Activated T-helper 2 cell treated with anti-CD3 and anti-CD28 coated beads, Interferon-gamma antibody, Interleukin-2, Interleukin-4, amounts not matched to agents 10 μg/mL and 5 μg/mL and 100 μg/mL, durations not matched to agents 14 hours and 24 hours and 36 hours (primary cell): Measurements from ENCODE around the gene FAM83G. TPM values are rescaled to one million over a fixed set of nuclear protein-coding genes. Genes with fewer than 3 reads are reported as not detected.

Experiments used
- total RNA-seq: library from RNA; stranded (reverse); gene quantifications from 2 replicates; pipeline ENCODE4 v1.2.3, GENCODE V29; 2022

FAM83G gene
- total RNA-seq, 1 donor from 2014 or later: 14.0 TPM

Other genes starting within 250 kb of the FAM83G start
- 31.4 and 37.5 TPM in 2 replicates for gene TVP23B, start 223.6 kb downstream of the FAM83G start, total RNA-seq
- 70.6 and 76.4 TPM in 2 replicates for gene PRPSAP2, start 146.6 kb downstream of the FAM83G start, total RNA-seq
- gene SLC5A10, start 52.6 kb downstream of the FAM83G start, total RNA-seq: not detected in 2 replicates
- 9.4 and 10.9 TPM in 2 replicates for gene GRAP, start 42.2 kb upstream of the FAM83G start, total RNA-seq
- gene GRAPL, start 122.8 kb upstream of the FAM83G start, total RNA-seq: 5.2 and 5.3 TPM in 2 replicates
- gene EPN2, start 232.6 kb upstream of the FAM83G start, total RNA-seq: 10.5 and 11.6 TPM in 2 replicates